Right lobe of liver (tissue), 6 donors: ENCODE measurements around the gene TRAK1. TPM values are rescaled to one million over a fixed set of nuclear protein-coding genes. Genes with fewer than 3 reads are reported as not detected.

Experiments
- ATAC-seq, 4 donors: fragments of 200-7000 bp; cut with Tn5 transposase; one replicate each; pipeline ENCODE4 v1.9.1; 2020; ENCODE audit warnings: mild to moderate bottlenecking in 4 of 4, moderate library complexity in 4 of 4
- DNase-seq, 3 donors: peaks; one replicate each; pipeline ENCODE4 v3.0.0-alpha.2; 2020
- H3K27ac ChIP-seq, 3 donors: fragments of 200-600 bp; one replicate each; pipeline ENCODE4 v1.8.0; 2022
- H3K27me3 ChIP-seq, 2 donors: fragments of 200-600 bp; one replicate each; pipeline ENCODE4 v1.8.0; 2022
- H3K36me3 ChIP-seq, 4 donors: fragments of 200-600 bp; sonication (generic) in 1 of 4; one replicate each; pipeline versions ENCODE4 v1.5.1 to v1.8.0; 2017 to 2022; ENCODE audit warnings: control low read depth in 1 of 4
- H3K4me1 ChIP-seq, 4 donors: fragments of 200-600 bp; sonication (generic) in 1 of 4; one replicate each; pipeline versions ENCODE4 v1.5.1 to v1.8.0; 2017 to 2022; ENCODE audit warnings: control low read depth in 1 of 4
- H3K4me3 ChIP-seq, 3 donors: fragments of 200-600 bp; one replicate each; pipeline ENCODE4 v1.8.0; 2022
- H3K9me3 ChIP-seq, 4 donors: fragments of 200-600 bp; sonication (generic) in 1 of 4; one replicate each; pipeline versions ENCODE4 v1.5.1 to v1.8.0; 2017 to 2022; ENCODE audit warnings: control low read depth in 1 of 4
- POLR2A ChIP-seq: fragments of 450-650 bp; IDR thresholded peaks from one replicate; pipeline ENCODE4 v1.6.1; 2017; ENCODE audit warnings: antibody characterized with exemption, mild to moderate bottlenecking
- WGBS: methylation state at CpG from one replicate; pipeline ENCODE4 v1.1.6; 2018; ENCODE audit warnings: low coverage, low lambda C conversion rate; ENCODE audit not compliant: insufficient coverage; ENCODE audit errors: missing lambda C conversion rate; 5-methylcytosine and 5-hydroxymethylcytosine counted together
- intact Hi-C, 2 donors: fragments of 100-400 bp; cut with DNase I; formaldehyde crosslinking; loops; one replicate each; pipeline versions ENCODE4 v1.11.2 to v1.14.1; 2022
- total RNA-seq, 6 experiments: library from RNA; depleted of rRNA in 2 of 6; stranded (reverse); fragments of >200 nt in 2 of 6; fragmentation: NEBNext Ultra II Directional in 3 of 6; extraction: Animal tissue kit (Norgen Biotek cat#: 25700) in 3 of 6; gene quantifications; one replicate each; pipeline versions ENCODE4 v1.1.0 to v1.2.4, GENCODE V29; 2016 to 2023
- TF ChIP-seq, protein P1 (sequence below), 4 donors: fragments of 200-600 bp in 3 of 4; fragments of 450-650 bp in 1 of 4; IDR thresholded peaks; one replicate each; pipeline versions ENCODE4 v1.5.1 to v1.8.0; 2016 to 2022; ENCODE audit warnings: antibody characterized with exemption in 4 of 4, mild to moderate bottlenecking in 2 of 4
- donor health status: DM: no; HTN: yes; CAD: no.
- donor health status: DM: no; HTN: no; CAD: no.
- donor health status: DM: no; HTN: no; CAD: no.
- donor health status: DM: no; HTN: yes; CAD: no.
- donor health status: DM: no; HTN: yes; CAD: no.

The TRAK1 gene
- total RNA-seq, 6 experiments from 2014 or later: 9.5 to 16.4 (median 12.2) TPM

DNA sequence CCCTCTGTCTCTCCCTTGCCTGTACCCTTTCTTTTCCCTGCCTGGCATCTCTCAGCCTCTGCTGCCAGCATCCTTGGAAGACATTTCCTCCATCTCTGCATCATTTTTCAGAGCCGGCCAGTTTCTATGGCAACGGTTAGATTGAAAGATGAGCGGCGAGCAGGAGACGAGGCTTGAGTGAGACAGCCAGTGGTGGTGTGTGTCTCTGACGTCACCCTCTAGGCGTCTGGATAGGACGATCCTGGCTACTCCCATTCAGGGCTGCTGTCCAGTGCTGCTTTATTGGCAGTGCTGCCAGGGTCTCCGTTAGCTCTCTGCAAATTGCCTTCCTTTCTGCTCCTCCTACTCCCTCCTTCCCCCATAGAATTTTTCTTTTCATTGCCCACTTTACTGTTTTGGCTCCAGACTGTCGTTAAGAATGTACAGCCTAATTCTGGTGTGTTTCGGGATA lies 57.9 kb downstream of the TRAK1 start:
- ATAC-seq (peak in 1 of 4 donors; percentile 38), DNase-seq (no peak)
- no peaks in the 10 kb centered on the region for H3K9me3 ChIP-seq
- 65% methylated on average over 10 of the region's 11 CpGs for WGBS
- no peak overlapping the region for H3K27ac ChIP-seq
- intact Hi-C loops: no loop called here
- TF ChIP-seq, protein P1, sequence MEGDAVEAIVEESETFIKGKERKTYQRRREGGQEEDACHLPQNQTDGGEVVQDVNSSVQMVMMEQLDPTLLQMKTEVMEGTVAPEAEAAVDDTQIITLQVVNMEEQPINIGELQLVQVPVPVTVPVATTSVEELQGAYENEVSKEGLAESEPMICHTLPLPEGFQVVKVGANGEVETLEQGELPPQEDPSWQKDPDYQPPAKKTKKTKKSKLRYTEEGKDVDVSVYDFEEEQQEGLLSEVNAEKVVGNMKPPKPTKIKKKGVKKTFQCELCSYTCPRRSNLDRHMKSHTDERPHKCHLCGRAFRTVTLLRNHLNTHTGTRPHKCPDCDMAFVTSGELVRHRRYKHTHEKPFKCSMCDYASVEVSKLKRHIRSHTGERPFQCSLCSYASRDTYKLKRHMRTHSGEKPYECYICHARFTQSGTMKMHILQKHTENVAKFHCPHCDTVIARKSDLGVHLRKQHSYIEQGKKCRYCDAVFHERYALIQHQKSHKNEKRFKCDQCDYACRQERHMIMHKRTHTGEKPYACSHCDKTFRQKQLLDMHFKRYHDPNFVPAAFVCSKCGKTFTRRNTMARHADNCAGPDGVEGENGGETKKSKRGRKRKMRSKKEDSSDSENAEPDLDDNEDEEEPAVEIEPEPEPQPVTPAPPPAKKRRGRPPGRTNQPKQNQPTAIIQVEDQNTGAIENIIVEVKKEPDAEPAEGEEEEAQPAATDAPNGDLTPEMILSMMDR (IDR thresholded peaks at IDR 0.05): no peak
- TF ChIP-seq POLR2A: no peak
- no peaks in the 10 kb centered on the region for H3K36me3 ChIP-seq
- no peak overlapping the region for H3K4me3 ChIP-seq
- no peaks in the 10 kb centered on the region for H3K4me1 ChIP-seq
- no peaks in the 10 kb centered on the region for H3K27me3 ChIP-seq

DNA sequence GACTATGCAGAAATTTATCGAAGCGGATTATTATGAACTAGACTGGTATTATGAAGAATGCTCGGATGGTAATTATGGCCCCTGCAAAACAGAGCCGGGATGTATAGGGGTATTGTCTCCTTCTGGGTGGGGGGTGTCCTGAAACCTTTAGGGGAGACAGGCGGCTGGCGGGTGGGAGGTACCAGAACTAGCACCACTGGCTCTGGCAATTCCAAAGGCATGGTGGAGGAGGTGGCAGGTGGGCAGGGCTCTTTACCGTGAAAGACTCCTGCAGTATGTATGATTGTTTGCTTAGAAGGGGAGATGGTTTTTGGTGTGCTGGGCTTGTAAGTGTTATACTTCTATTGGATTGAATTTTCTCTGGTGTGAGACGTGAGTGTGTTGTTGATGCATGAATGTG lies 58.4 kb downstream of the TRAK1 start:
- Histone ChIP-seq H3K27me3 (no peaks in the 10 kb centered on the region), H3K36me3 (no peaks in the 10 kb centered on the region), H3K9me3 (no peaks in the 10 kb centered on the region), H3K4me1 (no peaks in the 10 kb centered on the region), H3K4me3 (no peak overlapping the region), H3K27ac (no peak overlapping the region)
- intact Hi-C loops: no loop called here
- 93% methylated on average over 7 of the region's 8 CpGs for WGBS
- ATAC-seq: no peak
- TF ChIP-seq POLR2A: no peak
- TF ChIP-seq, protein P1 (IDR thresholded peaks at IDR 0.05): no peak
- DNase-seq: no peak

DNA sequence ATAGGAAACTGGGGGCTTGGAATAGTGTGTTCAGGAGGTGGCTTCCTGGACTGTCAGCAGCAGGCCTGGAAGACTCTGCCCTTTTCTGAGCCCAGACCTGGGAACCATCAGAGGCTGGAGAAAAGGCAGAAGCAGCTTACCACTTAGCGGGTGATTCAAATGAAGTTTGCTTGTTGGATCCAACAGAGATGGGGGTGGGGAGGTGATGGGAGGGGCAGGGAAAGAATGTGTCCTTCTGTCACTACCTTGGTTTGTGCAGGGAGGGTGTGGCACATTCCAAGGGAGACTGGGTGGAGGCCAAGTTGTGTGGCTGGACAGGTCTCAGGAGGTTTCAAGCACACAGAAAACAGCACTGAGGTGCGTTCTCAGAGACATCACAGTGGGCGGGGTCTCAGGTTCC lies 58.8 kb downstream of the TRAK1 start:
- DNase-seq (no peak), ATAC-seq (no peak)
- H3K36me3 ChIP-seq: no peaks in the 10 kb centered on the region
- no peaks in the 10 kb centered on the region for H3K27me3 ChIP-seq
- no peaks in the 10 kb centered on the region for H3K4me1 ChIP-seq
- WGBS: 88% methylated on average over 1 of the region's 3 CpGs
- no peak for TF ChIP-seq POLR2A
- TF ChIP-seq, protein P1 (IDR thresholded peaks at IDR 0.05): no peak
- no peak overlapping the region for H3K4me3 ChIP-seq
- intact Hi-C loops: no loop called here
- no peaks in the 10 kb centered on the region for H3K9me3 ChIP-seq
- H3K27ac ChIP-seq: no peak overlapping the region

DNA sequence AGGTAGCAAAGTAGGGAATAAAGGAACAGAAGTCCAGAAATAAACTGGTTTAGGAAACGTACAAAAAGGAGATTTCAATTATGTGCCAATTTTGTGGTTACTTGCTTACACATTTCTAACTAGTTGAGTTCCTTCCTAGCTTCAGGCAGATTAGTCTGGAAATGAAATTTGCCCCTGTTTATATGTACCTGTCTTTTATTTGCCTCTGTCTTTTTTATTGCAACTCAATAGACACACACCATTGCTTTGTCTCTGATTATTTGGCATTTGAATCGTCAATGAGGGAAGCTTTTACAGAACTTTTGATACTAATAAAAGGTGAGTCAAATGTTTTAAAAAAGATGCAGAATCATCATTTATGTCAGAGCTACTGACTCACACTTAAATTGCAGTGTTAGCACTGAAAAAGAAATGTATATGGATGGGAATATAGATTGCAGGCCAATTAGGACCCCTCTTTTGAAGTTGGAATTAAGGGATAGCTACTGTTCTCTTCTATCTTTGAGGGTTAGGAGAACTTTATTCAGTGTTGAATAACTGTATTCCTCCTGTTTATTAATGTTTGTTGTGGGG lies 60.5 kb downstream of the TRAK1 start:
- H3K36me3 ChIP-seq: no peaks in the 10 kb centered on the region
- H3K9me3 ChIP-seq: no peaks in the 10 kb centered on the region
- intact Hi-C loops: no loop called here
- 28% methylated on average over 2 of the region's 2 CpGs for WGBS
- H3K27me3 ChIP-seq: no peaks in the 10 kb centered on the region
- no peak overlapping the region for H3K27ac ChIP-seq
- TF ChIP-seq POLR2A: no peak
- TF ChIP-seq, protein P1 (IDR thresholded peaks at IDR 0.05): no peak
- no peak overlapping the region for H3K4me3 ChIP-seq
- H3K4me1 ChIP-seq: no peaks in the 10 kb centered on the region
- no peak for ATAC-seq
- DNase-seq: no peak

DNA sequence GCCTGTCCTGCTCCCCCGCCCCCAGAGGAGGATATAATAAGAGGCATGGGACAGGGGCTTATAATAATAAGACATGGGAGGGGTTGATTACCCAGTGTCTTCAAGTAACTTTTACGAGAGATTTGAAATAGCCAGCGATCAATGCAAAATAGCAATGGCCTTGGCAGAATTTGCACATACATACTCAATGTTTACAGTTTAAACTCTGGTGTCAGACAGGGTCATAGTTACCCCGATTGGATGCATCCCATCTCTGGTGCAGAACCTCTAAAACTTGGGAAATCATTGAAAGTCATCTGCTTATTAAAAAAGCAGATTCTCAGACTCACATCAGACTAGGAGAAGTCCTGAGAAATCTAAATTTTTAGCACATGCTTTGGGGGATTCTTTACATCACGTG lies 61.0 kb downstream of the TRAK1 start:
- no peaks in the 10 kb centered on the region for H3K27me3 ChIP-seq
- H3K4me1 ChIP-seq: no peaks in the 10 kb centered on the region
- no peak overlapping the region for H3K4me3 ChIP-seq
- 85% methylated on average over 5 of the region's 5 CpGs for WGBS
- DNase-seq (no peak), ATAC-seq (no peak)
- H3K36me3 ChIP-seq: no peaks in the 10 kb centered on the region
- intact Hi-C loops: no loop called here
- no peak overlapping the region for H3K27ac ChIP-seq
- no peak for TF ChIP-seq POLR2A
- TF ChIP-seq, protein P1 (IDR thresholded peaks at IDR 0.05): no peak
- no peaks in the 10 kb centered on the region for H3K9me3 ChIP-seq
